ENCODE measurements around the gene SPTA1.

SPTA1 gene

DNA sequence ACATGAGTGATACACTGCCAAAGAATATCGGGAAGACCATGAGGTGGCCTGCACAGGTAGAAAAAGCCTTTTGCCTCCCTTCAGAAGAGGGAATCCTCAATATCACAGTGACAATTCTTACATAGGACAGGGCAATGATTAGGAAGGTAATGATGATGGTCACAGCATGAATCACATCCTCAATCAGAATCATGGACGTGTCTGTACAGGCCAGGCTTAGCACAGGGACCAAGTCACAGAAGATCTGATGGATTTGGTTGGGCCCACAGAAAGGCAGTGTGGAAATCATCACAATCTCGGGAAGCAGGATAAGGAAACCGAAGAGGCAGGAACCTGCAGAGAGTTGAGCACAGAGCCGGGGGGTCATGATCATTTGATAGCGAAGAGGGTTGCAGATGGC is 30.8 kb upstream of the SPTA1 start:
- Histone ChIP-seq H3K36me3 (ENCODE audit: control insufficient read depth, insufficient read depth, low read length) (no peaks in the 10 kb centered on the region), H3K4me1 (no peaks in the 10 kb centered on the region), H3K4me2 (ENCODE audit: low read length) (no peak overlapping the region), H3K4me3 (ENCODE audit: low read depth, low read length) (no peak overlapping the region), H3K79me2 (no peaks in the 10 kb centered on the region), H3K9me3 (ENCODE audit: control insufficient read depth, low read length) (no peaks in the 10 kb centered on the region), H3K9ac (no peak overlapping the region), H3K27me3 (ENCODE audit: control insufficient read depth, insufficient read depth, low read length) (no peaks in the 10 kb centered on the region), H2AFZ (no peak overlapping the region), H3K27ac (no peak overlapping the region)
- TF ChIP-seq, protein P1, sequence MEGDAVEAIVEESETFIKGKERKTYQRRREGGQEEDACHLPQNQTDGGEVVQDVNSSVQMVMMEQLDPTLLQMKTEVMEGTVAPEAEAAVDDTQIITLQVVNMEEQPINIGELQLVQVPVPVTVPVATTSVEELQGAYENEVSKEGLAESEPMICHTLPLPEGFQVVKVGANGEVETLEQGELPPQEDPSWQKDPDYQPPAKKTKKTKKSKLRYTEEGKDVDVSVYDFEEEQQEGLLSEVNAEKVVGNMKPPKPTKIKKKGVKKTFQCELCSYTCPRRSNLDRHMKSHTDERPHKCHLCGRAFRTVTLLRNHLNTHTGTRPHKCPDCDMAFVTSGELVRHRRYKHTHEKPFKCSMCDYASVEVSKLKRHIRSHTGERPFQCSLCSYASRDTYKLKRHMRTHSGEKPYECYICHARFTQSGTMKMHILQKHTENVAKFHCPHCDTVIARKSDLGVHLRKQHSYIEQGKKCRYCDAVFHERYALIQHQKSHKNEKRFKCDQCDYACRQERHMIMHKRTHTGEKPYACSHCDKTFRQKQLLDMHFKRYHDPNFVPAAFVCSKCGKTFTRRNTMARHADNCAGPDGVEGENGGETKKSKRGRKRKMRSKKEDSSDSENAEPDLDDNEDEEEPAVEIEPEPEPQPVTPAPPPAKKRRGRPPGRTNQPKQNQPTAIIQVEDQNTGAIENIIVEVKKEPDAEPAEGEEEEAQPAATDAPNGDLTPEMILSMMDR (IDR thresholded peaks at IDR 0.05) = no peak

DNA sequence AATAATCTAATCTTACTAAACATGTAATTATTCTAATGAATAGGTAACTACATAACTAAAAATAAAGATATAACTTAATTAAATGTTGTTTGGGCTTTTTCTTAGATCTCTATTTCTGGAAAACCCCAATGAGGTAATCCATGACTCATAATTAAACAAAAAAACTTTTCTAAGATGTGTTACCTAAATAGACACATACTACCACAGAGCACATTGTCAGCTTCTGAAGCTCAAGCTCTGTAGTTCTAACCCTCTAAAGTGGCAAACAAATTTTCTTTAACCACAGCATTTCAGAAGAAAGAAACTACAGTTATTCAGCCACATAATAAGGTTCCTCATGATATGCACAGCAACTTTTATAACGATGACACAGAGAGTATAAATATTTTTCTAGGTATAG is 29.8 kb upstream of the SPTA1 start:
- Histone ChIP-seq H3K36me3 (ENCODE audit: control insufficient read depth, insufficient read depth, low read length) (no peaks in the 10 kb centered on the region), H3K4me1 (no peaks in the 10 kb centered on the region), H2AFZ (no peak overlapping the region), H3K27ac (no peak overlapping the region), H3K27me3 (ENCODE audit: control insufficient read depth, insufficient read depth, low read length) (no peaks in the 10 kb centered on the region), H3K4me2 (ENCODE audit: low read length) (no peak overlapping the region), H3K9me3 (ENCODE audit: control insufficient read depth, low read length) (no peaks in the 10 kb centered on the region), H3K4me3 (ENCODE audit: low read depth, low read length) (no peak overlapping the region), H3K79me2 (no peaks in the 10 kb centered on the region), H3K9ac (no peak overlapping the region)
- TF ChIP-seq, protein P1 (IDR thresholded peaks at IDR 0.05) = no peak

DNA sequence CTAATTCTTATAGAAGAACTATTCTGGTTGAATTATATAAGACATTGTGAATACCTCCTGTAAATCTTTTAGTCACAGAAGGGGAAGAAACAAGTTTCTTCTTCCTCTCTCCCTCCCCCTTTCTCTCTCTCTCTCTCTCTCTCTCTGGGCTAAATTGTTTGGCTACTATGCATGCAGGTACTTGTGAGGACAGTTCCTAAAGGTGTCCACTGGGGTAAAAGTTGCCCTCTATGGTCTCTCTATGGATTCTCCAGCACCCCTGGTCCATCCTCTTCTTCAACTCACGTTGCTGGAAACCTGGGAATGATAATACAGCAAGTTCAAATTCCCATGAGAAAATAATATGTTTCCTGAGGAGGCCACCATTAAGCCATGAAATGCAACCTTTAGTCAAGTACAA is 28.2 kb upstream of the SPTA1 start:
- Histone ChIP-seq H3K36me3 (ENCODE audit: control insufficient read depth, insufficient read depth, low read length) (no peaks in the 10 kb centered on the region), H3K4me2 (ENCODE audit: low read length) (no peak overlapping the region), H3K4me3 (ENCODE audit: low read depth, low read length) (no peak overlapping the region), H3K27me3 (ENCODE audit: control insufficient read depth, insufficient read depth, low read length) (no peaks in the 10 kb centered on the region), H3K9me3 (ENCODE audit: control insufficient read depth, low read length) (no peaks in the 10 kb centered on the region), H2AFZ (no peak overlapping the region), H3K9ac (no peak overlapping the region), H3K27ac (no peak overlapping the region), H3K4me1 (no peaks in the 10 kb centered on the region), H3K79me2 (no peaks in the 10 kb centered on the region)
- TF ChIP-seq, protein P1 (IDR thresholded peaks at IDR 0.05) = no peak

DNA sequence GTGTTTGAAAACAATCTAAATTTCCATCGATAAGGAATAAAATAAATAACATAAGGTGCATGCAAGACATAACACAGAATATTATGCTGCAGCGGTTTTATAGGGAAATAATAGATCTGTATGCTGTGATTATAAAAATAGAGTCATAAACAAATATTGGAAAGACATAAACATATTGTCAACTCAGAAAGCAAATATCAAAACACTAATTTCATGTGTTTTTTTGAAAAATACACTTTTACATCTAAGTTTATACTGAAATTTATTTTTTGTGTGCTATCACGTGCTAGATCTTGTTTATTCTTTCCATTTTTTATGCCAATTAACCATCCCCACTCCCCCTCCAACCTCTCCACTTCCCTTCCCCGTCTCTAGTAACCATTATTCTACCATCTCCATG is 24.6 kb upstream of the SPTA1 start:
- Histone ChIP-seq H3K36me3 (ENCODE audit: control insufficient read depth, insufficient read depth, low read length) (no peaks in the 10 kb centered on the region), H3K4me1 (no peaks in the 10 kb centered on the region), H2AFZ (no peak overlapping the region), H3K9ac (no peak overlapping the region), H3K27me3 (ENCODE audit: control insufficient read depth, insufficient read depth, low read length) (no peaks in the 10 kb centered on the region), H3K79me2 (no peaks in the 10 kb centered on the region), H3K4me3 (ENCODE audit: low read depth, low read length) (no peak overlapping the region), H3K27ac (no peak overlapping the region), H3K9me3 (ENCODE audit: control insufficient read depth, low read length) (no peaks in the 10 kb centered on the region), H3K4me2 (ENCODE audit: low read length) (no peak overlapping the region)
- TF ChIP-seq, protein P1 (IDR thresholded peaks at IDR 0.05) = no peak

DNA sequence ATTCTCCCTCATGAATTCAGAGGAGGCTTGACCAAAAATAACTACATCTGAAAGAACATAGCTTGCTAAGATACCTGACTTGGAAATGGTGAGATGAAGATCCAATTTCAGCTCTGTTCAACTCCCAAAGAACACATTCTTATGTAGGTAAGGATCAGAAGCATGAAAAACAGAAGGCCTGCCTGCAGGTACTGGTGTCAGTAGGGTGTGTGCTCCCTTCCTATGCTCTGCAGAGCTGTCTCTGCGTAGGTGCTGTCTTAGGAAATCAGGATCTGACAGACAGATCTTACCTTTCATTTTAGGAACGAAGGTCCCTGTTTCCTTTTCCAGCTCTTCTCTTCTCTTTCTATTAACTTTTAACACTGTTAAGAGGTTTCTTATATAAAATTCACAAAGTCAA is 19.6 kb upstream of the SPTA1 start:
- H3K4me1 ChIP-seq = no peaks in the 10 kb centered on the region
- H3K9me3 ChIP-seq (ENCODE audit: control insufficient read depth, low read length) = no peaks in the 10 kb centered on the region
- no peaks in the 10 kb centered on the region for H3K36me3 ChIP-seq (ENCODE audit: control insufficient read depth, insufficient read depth, low read length)
- TF ChIP-seq, protein P1 (IDR thresholded peaks at IDR 0.05) = no peak
- H3K4me3 ChIP-seq (ENCODE audit: low read depth, low read length) = no peak overlapping the region
- no peak overlapping the region for H3K27ac ChIP-seq
- H3K4me2 ChIP-seq (ENCODE audit: low read length) = no peak overlapping the region
- no peak overlapping the region for H2AFZ ChIP-seq
- no peaks in the 10 kb centered on the region for H3K79me2 ChIP-seq
- no peak overlapping the region for H3K9ac ChIP-seq
- no peaks in the 10 kb centered on the region for H3K27me3 ChIP-seq (ENCODE audit: control insufficient read depth, insufficient read depth, low read length)

All from parathyroid adenoma (tissue), 2 donors.